Measurements from ENCODE around the gene GRAMD4.
"Not testable (repeated sequence)": the region's sequence is repeated elsewhere in the genome, so short reads cannot be mapped to it uniquely, and the experiment has no call there.

GRAMD4 gene

GRCh38 chr22:46639843-46640242 is 19.7 kb downstream of the GRAMD4 start:
- no peak for DNase-seq

DNA sequence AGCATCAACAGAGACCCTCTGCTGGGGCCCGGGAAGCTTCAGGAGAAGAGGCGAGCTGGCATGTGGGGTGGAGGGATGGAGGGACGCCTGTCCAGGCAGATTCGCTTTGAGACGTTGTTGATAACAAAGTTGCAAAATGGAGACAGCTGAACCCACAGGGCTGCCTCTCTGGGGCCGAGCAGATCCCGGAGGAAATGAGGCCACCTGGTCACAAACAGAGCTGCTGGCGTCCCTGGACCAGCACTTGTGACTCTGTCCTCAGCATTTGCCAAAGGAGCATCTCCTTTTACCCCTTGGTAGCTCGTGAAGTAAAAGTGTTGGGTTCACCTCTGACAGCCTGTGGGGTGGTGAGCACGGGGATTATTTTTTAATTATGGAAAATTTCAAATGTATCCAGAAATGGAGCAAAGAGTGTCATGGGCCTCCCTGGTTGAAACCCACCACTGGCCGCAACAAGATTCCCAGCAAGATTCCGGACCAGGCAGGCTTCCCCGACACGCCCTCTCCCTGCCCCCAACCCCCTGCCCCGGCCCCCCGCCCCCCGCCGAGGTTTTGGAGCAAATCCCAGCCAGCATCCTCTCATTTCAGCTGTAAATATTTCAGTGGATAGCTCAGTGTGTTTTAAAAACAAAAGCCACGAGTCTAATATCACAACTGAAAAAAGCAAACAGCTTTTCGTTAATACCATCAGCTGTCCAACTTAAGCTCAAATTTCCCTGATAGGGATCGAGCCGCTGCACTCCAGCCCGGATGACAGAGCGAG is 20.3 kb downstream of the GRAMD4 start:
- no peak for DNase-seq

GRCh38 chr22:46641811-46642266 is 21.7 kb downstream of the GRAMD4 start:
- no peak for DNase-seq

DNA sequence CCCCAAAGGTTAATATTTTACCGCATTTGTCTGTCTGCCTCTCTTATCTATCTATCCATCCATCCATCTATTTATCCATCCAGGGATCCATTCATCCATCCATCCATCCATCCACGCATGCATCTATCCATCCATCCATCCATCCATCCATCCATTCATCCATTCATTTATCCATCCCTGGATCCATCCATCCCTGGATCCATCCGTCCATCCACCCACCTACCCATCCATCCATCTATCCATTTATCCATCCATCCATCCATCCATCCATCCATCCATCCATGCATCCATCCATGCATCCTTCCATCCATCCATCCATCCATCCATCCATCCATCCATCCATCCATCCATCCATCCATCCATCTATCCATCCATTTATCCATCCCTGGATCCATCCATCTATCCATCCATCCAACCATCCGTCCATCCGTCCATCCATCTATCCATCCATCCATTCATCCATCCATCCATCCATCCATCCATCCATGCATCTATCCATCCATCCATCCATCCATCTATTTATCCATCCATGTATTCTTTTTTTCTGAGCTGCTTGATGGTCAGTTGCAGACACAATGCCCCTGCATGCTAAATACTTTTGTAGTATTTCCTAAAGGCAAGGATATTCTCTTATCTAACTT is 22.8 kb downstream of the GRAMD4 start:
- DNase-seq: not testable (repeated sequence)

GRCh38 chr22:46646531-46647215 is 26.5 kb downstream of the GRAMD4 start:
- DNase-seq: no peak

- not testable (repeated sequence) for DNase-seq
These were observed 28.1 kb downstream of the GRAMD4 start for GRCh38 chr22:46648225-46648820.

- no peak for DNase-seq
These were observed 29.2 kb downstream of the GRAMD4 start for GRCh38 chr22:46649141-46650077.

- DNase-seq: no peak
These were observed 30.1 kb downstream of the GRAMD4 start for GRCh38 chr22:46650078-46650810.

GRCh38 chr22:46651316-46651715 is 31.1 kb downstream of the GRAMD4 start:
- no peak for DNase-seq

DNA sequence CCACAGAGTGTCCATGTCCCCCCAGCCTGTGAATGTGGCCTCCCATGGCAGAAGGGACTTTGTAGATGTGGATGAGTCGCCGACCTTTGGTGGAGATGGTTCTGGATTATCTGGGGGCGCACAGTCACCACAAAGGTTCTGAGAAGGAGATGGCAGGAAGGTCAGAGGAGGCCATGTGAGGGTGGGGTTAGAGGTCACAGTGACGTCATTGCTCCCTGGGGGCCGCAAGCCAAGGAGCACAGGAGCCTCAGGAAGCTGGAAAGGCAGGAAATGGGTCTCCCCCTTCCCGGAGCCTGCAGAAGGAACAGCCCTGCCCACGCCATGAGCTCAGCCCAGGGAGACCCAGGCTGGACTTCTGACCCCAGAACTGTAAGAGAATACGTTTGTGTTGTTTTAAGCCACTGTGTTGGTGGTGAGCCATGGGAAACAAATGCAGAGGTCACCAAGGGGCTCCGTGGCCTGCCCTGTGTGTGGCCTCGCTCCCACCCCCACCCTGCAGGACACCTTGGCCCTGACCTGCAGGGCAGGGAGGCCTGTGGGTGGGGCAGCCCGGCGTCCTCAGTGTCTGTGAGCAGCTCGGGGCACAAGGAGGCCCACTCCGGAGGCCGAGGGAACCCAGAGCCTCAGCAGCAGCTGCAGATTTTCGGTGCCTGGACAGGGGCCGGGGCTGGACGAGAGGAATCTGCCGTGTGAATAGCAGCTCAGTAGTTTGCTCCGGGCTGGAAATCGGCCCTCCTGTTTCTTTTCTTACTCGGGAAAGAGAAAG is 32.1 kb downstream of the GRAMD4 start:
- no peak for DNase-seq

GRCh38 chr22:46652847-46653331 is 32.7 kb downstream of the GRAMD4 start:
- DNase-seq: no peak

DNA sequence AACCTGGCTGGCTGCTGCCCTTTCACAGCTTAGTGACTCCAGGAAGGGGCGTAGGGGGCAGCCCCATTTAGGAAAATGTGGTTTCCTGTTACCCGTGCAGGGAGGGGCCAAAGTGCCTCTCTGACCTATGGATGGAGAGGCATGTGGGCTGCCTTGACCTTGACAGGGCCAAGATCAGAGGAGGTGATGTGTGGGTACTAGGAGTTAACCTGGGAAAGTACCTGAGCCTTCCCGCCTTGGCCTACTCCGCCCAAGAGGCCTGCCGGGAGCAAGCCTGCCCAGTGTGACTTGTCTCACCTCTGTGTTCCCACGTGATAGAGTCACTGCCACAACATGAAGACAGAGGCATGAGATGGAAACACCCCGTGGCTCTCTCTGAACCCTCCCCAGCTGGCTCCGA is 33.4 kb downstream of the GRAMD4 start:
- no peak for DNase-seq

GRCh38 chr22:46654426-46654825 is 34.2 kb downstream of the GRAMD4 start:
- no peak for DNase-seq

DNA sequence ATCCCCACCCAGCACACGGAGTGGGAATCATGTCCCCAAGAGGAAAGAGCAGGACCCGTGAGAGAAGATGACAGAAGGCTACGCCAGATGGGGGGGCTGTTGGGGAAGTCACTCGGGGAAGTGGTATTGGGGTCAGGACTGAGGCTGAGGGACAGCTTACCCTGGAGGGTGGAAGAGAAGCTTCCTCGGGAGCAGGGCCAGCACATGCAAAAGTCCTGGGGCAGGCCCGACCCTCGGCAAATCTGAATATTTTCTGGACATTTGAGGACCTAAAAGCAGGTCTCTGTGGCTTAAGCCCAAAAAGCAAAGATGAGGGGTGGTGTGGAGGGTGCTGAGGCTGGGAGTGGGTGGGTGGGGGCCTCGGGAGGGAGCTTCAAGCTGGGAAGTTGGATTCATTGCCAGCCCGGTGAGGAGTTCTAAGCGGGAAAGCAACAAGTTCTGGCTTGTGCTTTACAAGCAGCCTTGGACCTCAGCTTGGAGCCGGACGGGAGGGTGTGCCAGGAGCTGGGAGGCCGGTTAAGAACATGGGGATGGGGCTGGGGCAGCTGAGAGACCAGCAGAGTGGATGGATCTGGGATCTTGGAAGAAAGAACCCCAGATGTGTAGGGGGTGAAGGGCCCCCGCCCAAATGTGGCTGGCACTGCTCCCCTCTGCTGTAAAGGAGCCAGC is 34.9 kb downstream of the GRAMD4 start:
- no peak for DNase-seq

DNA sequence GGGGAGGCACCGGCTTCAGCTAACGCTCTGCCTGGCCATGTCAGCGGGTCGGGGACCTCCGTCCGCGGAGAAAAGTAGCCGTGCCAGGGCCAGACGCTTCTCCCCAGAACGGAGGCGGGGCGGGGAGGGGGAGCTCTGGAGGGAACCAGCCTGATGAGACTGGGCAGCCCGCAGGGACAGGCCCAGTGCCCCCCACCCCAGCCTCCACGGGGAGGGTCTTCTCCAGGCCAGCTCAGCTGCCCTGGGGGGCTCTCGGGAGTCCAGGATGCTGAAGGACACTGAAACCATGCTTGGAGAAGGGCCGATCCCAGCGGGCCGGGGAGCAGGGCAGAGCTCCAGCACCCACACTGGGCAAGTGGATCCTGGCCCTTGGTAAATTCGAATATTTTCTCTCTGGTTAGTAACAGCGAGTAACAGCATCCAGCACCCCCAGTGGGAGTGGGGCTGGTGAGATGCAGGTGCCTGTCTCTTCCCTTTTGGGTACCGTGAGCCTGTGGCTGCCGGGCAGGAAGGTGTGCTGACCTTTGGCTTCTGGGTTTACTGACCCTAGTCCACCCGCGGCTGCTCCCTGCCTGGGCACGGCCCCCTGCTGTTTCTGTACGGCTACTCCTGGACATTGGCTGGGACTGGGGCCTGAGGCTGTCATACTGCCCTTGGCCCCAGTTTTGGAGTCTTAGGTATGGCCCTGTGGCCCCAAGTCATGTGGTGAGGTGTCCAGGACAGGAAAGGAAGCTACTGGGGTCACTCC is 35.8 kb downstream of the GRAMD4 start:
- no peak for DNase-seq

DNA sequence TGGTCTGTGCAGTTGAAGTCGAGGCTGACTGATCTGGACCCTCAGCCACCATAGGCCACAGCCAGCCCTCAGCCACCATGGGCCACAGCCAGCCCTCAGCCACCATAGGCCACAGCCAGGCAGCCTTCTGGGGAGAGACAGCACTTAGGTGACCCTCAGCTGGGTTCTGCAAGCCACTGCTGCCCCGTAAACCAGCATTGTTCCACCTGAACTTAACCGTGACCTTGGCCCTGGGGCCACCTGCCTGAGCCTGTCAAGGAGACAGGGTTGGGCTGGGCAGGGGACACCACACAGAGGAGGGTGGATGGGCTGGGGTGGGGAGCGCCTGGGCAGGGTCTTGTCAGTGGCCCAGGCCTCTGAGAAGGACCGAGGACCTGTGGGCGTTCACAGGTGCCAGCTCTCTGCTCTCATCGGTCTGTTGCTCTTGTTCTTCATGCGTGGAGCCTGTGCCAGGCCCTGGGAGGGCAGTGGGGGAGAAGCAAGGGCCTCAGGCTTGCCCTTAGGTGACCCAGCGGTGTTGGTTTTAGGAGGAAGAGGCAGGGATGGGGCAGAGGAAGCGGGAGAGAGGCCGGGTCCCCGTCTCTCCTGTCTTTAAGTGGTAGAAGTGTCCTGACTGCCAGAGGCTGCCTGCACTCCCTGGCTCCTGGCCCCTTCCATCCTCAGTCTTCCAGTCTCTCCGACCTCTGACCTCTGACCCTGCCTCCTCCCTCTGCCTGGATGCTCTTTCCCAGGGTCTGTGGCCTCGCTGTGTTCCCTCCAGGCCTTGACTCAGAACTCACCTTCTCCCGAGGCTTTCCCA is 36.9 kb downstream of the GRAMD4 start:
- no peak for DNase-seq

DNA sequence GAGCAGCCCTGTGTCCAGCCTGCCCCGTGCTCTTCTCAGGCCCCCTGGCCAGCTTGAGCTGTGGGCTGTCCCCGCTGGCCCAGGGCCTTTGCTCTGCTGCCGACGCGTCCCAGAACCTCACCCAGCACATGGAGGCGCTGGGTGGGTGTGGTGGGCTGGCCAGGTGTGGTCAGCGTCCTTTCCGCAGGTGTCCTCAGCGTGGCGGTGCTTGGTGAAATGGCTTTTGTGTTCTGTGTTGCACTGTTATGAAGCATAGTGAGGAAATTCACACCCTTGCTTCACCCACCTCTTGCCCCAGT is 37.4 kb downstream of the GRAMD4 start:
- no peak for DNase-seq

Measured in NCI-H526 treated with DMSO at 0.1 percent for 48 hours (cell line).